Lower lobe of right lung (tissue), 2 donors: ENCODE data around the gene EPS8L1. TPM values are rescaled to one million over a fixed set of nuclear protein-coding genes. Genes with fewer than 3 reads are reported as not detected.

Source experiments
- ATAC-seq, 2 donors: fragments of 200-7000 bp; cut with Tn5 transposase; one replicate each; pipeline ENCODE4 v1.9.1; 2020 to 2022; ENCODE audit warnings: mild to moderate bottlenecking in 2 of 2, moderate library complexity in 2 of 2
- DNase-seq: peaks from one replicate; pipeline ENCODE4 v3.0.0-alpha.2; 2020
- H3K27ac ChIP-seq: fragments of 200-600 bp; one replicate; pipeline ENCODE4 v1.8.0; 2022
- H3K27me3 ChIP-seq: fragments of 200-600 bp; one replicate; pipeline ENCODE4 v1.8.0; 2022; ENCODE audit warnings: low read depth
- H3K36me3 ChIP-seq: fragments of 200-600 bp; one replicate; pipeline ENCODE4 v1.8.0; 2022; ENCODE audit warnings: mild to moderate bottlenecking
- H3K4me1 ChIP-seq: fragments of 200-600 bp; one replicate; pipeline ENCODE4 v1.8.0; 2022
- H3K4me3 ChIP-seq: fragments of 200-600 bp; one replicate; pipeline ENCODE4 v1.8.0; 2022; ENCODE audit warnings: mild to moderate bottlenecking
- H3K9me3 ChIP-seq: fragments of 200-600 bp; one replicate; pipeline ENCODE4 v1.8.0; 2022
- CTCF ChIP-seq: fragments of 200-600 bp; IDR thresholded peaks from one replicate; pipeline ENCODE4 v1.8.0; 2022; ENCODE audit warnings: antibody characterized with exemption, mild to moderate bottlenecking
- intact Hi-C: fragments of 100-400 bp; cut with DNase I; formaldehyde crosslinking; loops from one replicate; pipeline ENCODE4 v1.11.0; 2022
- total RNA-seq: library from RNA; stranded (reverse); fragmentation: NEBNext Ultra II Directional; extraction: Animal tissue kit (Norgen Biotek cat#: 25700); gene quantifications from one replicate; pipeline ENCODE4 v1.2.1, GENCODE V29; 2021
- donor health status: DM: no; HTN: yes; CAD: no; lungs with severe emphysema.

The EPS8L1 gene
- total RNA-seq, 1 donor from 2014 or later = 28.1 TPM

GRCh38 chr19:55083004-55083850 is 7.6 kb downstream of the EPS8L1 start:
- H3K9me3 ChIP-seq = no peaks in the 10 kb centered on the region
- no peak for ATAC-seq
- H3K4me3 ChIP-seq = no peak overlapping the region
- H3K36me3 ChIP-seq = no peaks in the 10 kb centered on the region
- no peak overlapping the region for H3K27ac ChIP-seq
- peaks cover 47% of the 10 kb centered on the region for H3K4me1 ChIP-seq
- TF ChIP-seq CTCF = no peak
- no peak for DNase-seq
- intact Hi-C loops = no loop called here
- peaks cover 58% of the 10 kb centered on the region for H3K27me3 ChIP-seq

GRCh38 chr19:55084416-55084815 is 8.7 kb downstream of the EPS8L1 start:
- no peak overlapping the region for H3K27ac ChIP-seq
- ATAC-seq (no peak), DNase-seq (no peak)
- peaks cover 50% of the 10 kb centered on the region for H3K4me1 ChIP-seq
- peaks cover 58% of the 10 kb centered on the region for H3K27me3 ChIP-seq
- no peaks in the 10 kb centered on the region for H3K9me3 ChIP-seq
- intact Hi-C loops = no loop called here
- no peak for TF ChIP-seq CTCF
- H3K4me3 ChIP-seq = no peak overlapping the region
- H3K36me3 ChIP-seq = no peaks in the 10 kb centered on the region

- H3K9me3 ChIP-seq = no peaks in the 10 kb centered on the region
- TF ChIP-seq CTCF = no peak
- intact Hi-C loops = no loop called here
- DNase-seq (no peak), ATAC-seq (no peak)
- H3K4me1 ChIP-seq = peaks cover 35% of the 10 kb centered on the region
- H3K36me3 ChIP-seq = peaks cover 9% of the 10 kb centered on the region
- peak overlapping the region; percentile 51 for H3K4me3 ChIP-seq
- no peak overlapping the region for H3K27ac ChIP-seq
- H3K27me3 ChIP-seq = peaks cover 45% of the 10 kb centered on the region
Measured at GRCh38 chr19:55085923-55086715, 10.4 kb downstream of the EPS8L1 start.

GRCh38 chr19:55086730-55087541 is 11.3 kb downstream of the EPS8L1 start:
- H3K27me3 ChIP-seq = peaks cover 41% of the 10 kb centered on the region
- no peaks in the 10 kb centered on the region for H3K9me3 ChIP-seq
- no peak overlapping the region for H3K27ac ChIP-seq
- peak overlapping the region; percentile 51 for H3K4me3 ChIP-seq
- peaks cover 30% of the 10 kb centered on the region for H3K4me1 ChIP-seq
- ATAC-seq (peak; percentile 89 to 91), DNase-seq (peak; percentile 94)
- H3K36me3 ChIP-seq = peaks cover 17% of the 10 kb centered on the region
- intact Hi-C loops = no loop called here
- TF ChIP-seq CTCF = no peak

GRCh38 chr19:55087542-55087901 is 11.9 kb downstream of the EPS8L1 start:
- Histone ChIP-seq H3K9me3 (no peaks in the 10 kb centered on the region), H3K27ac (no peak overlapping the region), H3K4me3 (peak overlapping the region; percentile 51), H3K4me1 (peaks cover 25% of the 10 kb centered on the region), H3K36me3 (peaks cover 23% of the 10 kb centered on the region), H3K27me3 (peaks cover 35% of the 10 kb centered on the region)
- DNase-seq = no peak
- TF ChIP-seq CTCF = no peak
- ATAC-seq = peak; percentile 2
- intact Hi-C loops = no loop called here
